H1 (cell line): ENCODE results near the gene CFAP65.
A peak's percentile ranks its signal among the peaks of the same experiment; 100 is the strongest.

Experiments used
- EP300 ChIP-seq, 2 experiments: IDR thresholded peaks; 1 replicate in 1 of 2; 2 replicates in 1 of 2; pipeline ENCODE4 v1.6.1; 2011 to 2012; ENCODE audit warnings: low read depth in 2 of 2, low read length in 2 of 2, mild to moderate bottlenecking in 2 of 2, borderline replicate concordance in 1 of 2, inconsistent platforms in 1 of 2, moderate library complexity in 1 of 2
- EZH2 ChIP-seq: fragments of 200-600 bp; sonication (generic); IDR thresholded peaks from 2 replicates; pipeline ENCODE4 v1.7.1; 2012; ENCODE audit warnings: low read depth, mild to moderate bottlenecking, moderate library complexity, low read length, inconsistent platforms; ENCODE audit not compliant: severe bottlenecking
- JUND ChIP-seq: IDR thresholded peaks from 2 replicates; pipeline ENCODE4 v1.6.1; 2011; ENCODE audit warnings: mild to moderate bottlenecking, improper control_type of control experiment, low read length
- POLR2A ChIP-seq, 2 experiments: IDR thresholded peaks; 1 replicate in 1 of 2; 2 replicates in 1 of 2; pipeline ENCODE4 v1.6.1; 2011; ENCODE audit warnings: low read depth in 2 of 2, low read length in 2 of 2, mild to moderate bottlenecking in 2 of 2; ENCODE audit errors: control extremely low read depth in 1 of 2
- POLR2AphosphoS5 ChIP-seq: IDR thresholded peaks from 2 replicates; pipeline ENCODE4 v1.6.1; 2011; ENCODE audit warnings: low read depth, low read length
- RXRA ChIP-seq: IDR thresholded peaks from 2 replicates; pipeline ENCODE4 v1.6.1; 2011; ENCODE audit warnings: low read depth, mild to moderate bottlenecking, low read length, moderate library complexity; ENCODE audit not compliant: insufficient read depth
- ZNF274 ChIP-seq: IDR thresholded peaks from 2 replicates; pipeline ENCODE4 v1.7.0; 2012; ENCODE audit warnings: low read length, borderline replicate concordance; ENCODE audit errors: extremely low read depth
- TF ChIP-seq, protein P1 (sequence below), 3 experiments: IDR thresholded peaks; 1 replicate in 2 of 3; 2 replicates in 1 of 3; pipeline versions ENCODE4 v1.5.1 to v1.6.1; 2011; ENCODE audit warnings: low read length in 3 of 3, mild to moderate bottlenecking in 3 of 3, inconsistent platforms in 2 of 3, low read depth in 1 of 3, moderate library complexity in 1 of 3; ENCODE audit not compliant: insufficient read depth in 1 of 3; ENCODE audit errors: control extremely low read depth in 1 of 3

GRCh38 chr2:219057709-219058540 lies 16.6 kb upstream of the CFAP65 start:
- TF ChIP-seq EP300 (IDR thresholded peaks at IDR 0.05; ENCODE audit: borderline replicate concordance in 1 of 2, low read depth in 2 of 2, low read length in 2 of 2) (no peak; a peak in 1 of 3 replicates), POLR2AphosphoS5 (no peak), POLR2A (IDR thresholded peaks at IDR 0.05; ENCODE audit: control extremely low read depth in 1 of 2, low read depth in 2 of 2, low read length in 2 of 2) (no peak), ZNF274 (no peak), EZH2 (peak; percentile 12), JUND (0 out of 2 replicates have a peak, but pooled peaks have one; percentile 17), RXRA (no peak)
- TF ChIP-seq, protein P1, sequence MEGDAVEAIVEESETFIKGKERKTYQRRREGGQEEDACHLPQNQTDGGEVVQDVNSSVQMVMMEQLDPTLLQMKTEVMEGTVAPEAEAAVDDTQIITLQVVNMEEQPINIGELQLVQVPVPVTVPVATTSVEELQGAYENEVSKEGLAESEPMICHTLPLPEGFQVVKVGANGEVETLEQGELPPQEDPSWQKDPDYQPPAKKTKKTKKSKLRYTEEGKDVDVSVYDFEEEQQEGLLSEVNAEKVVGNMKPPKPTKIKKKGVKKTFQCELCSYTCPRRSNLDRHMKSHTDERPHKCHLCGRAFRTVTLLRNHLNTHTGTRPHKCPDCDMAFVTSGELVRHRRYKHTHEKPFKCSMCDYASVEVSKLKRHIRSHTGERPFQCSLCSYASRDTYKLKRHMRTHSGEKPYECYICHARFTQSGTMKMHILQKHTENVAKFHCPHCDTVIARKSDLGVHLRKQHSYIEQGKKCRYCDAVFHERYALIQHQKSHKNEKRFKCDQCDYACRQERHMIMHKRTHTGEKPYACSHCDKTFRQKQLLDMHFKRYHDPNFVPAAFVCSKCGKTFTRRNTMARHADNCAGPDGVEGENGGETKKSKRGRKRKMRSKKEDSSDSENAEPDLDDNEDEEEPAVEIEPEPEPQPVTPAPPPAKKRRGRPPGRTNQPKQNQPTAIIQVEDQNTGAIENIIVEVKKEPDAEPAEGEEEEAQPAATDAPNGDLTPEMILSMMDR (IDR thresholded peaks at IDR 0.05; ENCODE audit: control extremely low read depth in 1 of 3, insufficient read depth in 1 of 3, low read depth in 1 of 3, low read length in 3 of 3), result peak in 2 of 3 experiments; percentile 94 to 97; a peak in 3 of 4 replicates
